Right renal cortex interstitium (tissue), 3 donors: Measurements from ENCODE around the gene ZBTB9. TPM values are rescaled to one million over a fixed set of nuclear protein-coding genes. Genes with fewer than 3 reads are reported as not detected.

Experiments used
- DNase-seq, 3 donors: peaks; one replicate each; pipeline ENCODE4 v3.0.0-alpha.2; 2013; ENCODE audit warnings: low read depth in 3 of 3, low spot score in 2 of 3
- polyA plus RNA-seq, 3 donors: library from polyadenylated mRNA; unstranded; fragments of 120-200 nt; gene quantifications; one replicate each; pipeline ENCODE4 v1.2.1, GENCODE V29; 2013; ENCODE audit not compliant: insufficient read length in 3 of 3

The ZBTB9 gene
- polyA plus RNA-seq, 3 donors = 16.3 to 17.9 (median 16.7) TPM

DNA sequence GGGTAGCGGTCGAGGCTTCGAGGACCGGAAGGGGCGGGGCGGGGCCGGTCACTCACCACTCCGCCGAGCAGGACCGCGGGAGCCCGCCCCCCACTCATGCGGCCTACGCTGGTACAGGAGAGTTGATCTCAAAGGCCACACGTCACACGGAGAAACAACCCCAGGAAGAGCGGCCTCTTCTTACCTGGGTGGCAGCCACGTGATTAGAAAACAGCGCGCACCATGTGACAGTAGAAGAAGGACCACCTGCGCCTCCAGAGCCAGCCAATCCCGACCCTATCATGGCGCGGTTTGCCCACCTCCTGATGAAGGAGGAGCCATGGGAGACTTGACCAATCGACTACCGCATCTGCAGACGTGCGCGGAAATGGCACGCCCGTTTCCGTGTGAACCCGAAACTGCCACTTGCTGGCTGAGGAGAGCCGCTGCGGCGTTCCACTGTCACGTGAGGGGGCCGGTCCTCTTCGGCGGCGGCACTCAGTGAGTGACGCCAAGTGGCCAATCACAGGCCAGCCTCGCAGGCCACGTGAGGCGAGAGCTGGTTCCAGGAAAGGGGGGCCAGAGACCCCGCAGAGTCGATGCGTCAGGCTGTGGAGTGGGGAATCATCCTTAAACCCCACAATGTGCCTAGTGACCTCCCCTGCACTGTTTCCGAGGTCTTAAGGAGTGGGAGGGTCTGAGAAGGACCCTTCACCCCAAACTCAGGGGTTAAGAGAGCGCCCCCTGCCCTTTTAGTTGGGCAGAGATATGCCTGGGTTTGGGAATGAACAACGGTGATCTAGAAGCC, 36.3 kb upstream of the ZBTB9 start, which contains the start of gene CUTA:
TSS of gene CUTA (minus strand) at position 205 of the 787 bp plus-strand sequence. CDS start at position 98, 107 bp downstream.
- peak; percentile 97 to 99 (median 98) for DNase-seq

DNA sequence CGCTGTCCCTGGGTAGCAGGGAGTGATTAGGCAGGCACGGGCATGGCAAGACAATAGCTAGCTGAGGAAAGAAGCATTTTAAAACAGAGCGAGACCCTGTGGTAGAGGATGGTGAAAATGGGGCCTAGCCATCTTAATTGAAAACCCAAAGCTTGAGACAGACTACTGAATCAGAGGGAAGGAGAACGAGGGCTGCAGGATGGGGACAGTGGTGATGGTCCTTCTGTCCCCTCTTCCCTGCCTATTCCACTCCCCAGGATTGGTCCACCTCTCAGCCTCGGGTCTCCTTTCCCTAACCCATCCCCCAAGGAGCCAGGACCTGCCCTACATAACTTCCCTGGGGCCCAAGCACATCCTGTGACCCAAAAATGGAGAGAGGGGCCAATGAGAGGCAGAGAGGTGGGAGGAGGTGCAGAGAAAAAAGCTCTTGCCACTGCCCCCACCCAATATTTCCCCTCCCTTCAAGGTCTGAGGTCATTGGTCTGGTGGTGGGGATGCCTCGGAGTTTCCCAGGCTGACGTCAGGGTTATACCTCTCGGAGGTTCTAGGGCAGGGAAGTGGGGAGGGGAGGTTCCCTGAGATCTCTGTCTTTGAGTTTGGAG, 35.6 kb upstream of the ZBTB9 start:
- DNase-seq = no peak

DNA sequence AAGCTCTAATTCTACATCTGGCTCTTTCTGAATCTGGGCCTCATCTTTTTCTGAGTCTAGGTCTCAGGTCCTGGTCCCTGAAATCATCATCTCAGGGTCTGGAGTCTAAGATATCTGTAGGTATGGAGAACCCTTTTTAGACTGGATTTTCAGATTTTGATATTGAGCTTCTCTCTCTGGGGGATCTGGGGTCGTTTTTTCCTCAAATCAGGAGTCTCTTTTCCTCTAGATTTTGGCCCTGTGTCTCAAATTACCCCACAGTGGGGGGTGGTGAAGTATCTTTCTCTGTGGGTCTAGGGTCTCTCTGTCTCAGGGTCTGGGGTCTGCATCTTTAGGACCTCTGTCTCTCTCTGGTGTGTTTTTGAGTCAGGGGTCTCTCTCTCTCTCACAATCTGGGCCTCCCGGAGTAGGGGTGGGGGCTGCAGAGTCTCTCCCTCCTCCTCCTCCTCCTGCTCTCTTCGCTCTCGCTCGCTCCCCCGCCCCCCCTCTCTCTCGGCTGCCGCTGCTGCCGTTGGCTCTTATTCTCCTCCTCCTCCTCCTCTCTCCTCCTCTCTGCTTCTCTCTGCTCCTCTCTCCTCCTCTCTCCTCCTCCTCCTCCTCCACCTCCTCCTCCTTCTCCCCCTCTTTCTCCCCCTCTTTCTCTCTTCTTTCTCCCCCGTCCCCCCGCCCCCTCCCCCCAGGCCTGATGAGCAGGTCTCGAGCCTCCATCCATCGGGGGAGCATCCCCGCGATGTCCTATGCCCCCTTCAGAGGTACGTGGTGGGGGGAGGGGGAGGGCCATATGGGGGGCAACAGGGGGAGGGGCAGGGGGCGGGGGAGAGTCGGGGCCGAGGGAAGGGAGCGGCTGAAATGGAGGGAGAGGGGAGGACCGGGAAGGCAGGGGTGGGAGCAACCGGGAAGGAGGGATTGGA, 34.5 kb upstream of the ZBTB9 start, which contains the start of gene SYNGAP1:
TSS of gene SYNGAP1 (plus strand) at position 486 of the 911 bp plus-strand sequence. CDS start at position 686, 200 bp downstream.
- no peak for DNase-seq

DNA sequence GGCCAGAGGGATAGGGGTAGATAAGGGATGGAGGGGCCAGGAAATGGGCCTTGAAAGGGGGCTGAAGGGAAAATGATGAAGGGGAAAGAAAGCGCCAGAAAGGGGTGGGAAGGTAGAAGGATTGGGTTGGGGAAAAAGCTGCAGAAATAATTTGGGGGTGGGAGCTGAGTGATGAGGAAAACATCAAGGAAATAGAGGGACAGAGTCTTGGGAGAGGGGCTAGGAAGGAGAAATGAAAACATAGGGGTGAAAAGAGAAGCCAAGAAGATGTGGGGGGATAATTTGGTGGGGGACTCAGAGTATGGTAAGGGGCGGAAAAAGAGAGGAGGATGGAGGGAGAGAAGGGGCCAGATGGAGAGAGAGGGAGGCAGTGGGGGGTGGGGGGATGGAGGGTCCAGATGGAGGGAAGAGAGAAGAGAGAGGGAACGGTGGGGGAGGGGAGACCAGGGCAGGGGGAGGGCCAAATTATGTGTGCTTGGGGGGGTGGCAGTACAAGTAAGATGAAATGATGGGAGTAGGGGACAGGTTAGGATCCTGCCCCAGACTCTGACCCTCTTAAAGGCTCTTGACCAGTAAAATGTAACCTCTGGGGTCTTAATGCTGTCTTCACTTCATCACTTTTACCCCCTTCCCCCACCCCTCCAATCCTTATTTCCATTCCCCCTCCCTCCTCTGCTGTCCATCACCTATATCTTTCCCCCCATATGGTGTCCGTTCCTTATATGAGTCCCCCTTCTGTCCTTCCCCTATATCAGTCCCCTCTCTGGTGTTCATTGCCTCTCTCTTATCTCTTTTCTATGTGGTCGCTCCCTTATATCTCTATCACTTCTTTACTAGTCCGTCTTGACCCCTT, 33.7 kb upstream of the ZBTB9 start:
- DNase-seq = no peak

DNA sequence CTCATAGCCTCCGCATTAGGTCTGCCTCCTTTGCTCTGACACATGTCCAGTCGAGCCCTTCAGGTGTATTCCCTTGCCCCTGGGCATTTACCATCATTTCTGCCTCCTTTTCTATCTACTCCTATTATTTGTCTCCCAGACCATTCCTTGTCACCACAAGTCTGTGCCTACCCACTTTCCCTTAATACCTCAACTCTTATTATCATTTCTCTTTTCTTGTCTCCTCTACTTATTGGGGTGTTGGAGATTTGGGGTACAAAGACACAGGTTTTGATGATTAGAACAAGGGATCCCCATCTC, 33.1 kb upstream of the ZBTB9 start:
- DNase-seq = no peak

DNA sequence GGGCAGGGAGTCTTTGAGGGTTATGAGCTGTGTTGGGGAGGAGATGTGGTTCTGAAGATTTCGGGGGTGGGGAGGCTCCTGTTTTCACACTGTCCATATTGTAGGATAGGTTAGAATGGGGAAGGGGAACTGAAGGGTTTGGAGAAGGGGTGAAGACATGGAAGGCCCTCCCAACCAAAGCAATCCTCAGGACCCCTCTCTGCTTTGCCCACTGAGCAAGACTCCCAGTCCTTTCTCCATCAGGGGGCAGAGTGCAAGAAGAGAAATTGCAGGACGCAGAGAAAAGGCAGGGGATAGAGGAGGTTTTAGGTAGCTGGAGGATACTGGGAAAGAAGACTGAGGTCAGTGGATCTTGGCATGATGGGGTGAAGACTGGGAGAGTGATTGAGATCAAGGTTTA, 30.6 kb upstream of the ZBTB9 start:
- no peak for DNase-seq

DNA sequence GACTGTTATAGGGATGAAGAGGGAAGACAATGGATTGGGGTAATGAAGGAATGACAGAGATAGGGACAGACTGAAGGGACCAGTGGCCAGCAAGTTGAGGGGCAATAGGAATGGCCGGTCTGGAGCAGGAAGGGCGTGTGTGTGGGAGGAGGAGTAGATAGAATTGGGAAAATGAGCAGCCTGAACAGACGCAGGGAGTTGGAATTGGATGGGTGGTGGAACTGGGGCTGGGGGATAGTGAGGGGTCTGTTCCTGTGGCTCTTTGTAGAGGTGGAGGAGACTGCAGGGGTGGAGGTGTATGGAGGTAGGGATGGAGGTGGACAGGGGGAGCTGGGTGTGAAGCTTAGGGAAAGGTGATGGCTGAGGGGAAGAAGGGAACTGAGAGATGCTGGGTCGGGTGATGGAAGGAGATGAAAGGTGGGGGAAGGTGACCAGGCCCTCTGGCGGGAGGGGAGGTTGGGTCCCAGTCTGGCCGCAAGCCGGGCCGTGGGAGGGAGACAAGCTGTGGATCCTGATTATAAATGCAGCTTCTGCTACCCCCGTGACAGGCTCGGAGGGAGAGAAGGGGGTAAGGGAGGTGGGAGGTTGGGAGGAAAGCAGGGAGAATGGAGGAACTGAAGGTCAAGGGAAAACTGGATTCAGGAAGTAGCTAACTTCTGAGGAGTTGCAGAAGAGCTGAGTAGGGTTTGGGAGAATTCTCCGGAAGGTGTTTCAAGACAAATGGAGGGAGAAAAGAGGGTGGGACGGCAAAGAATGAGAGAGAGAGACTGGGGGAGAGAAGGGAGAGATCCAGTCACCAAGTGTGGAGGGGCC, 29.3 kb upstream of the ZBTB9 start:
- DNase-seq = no peak

DNA sequence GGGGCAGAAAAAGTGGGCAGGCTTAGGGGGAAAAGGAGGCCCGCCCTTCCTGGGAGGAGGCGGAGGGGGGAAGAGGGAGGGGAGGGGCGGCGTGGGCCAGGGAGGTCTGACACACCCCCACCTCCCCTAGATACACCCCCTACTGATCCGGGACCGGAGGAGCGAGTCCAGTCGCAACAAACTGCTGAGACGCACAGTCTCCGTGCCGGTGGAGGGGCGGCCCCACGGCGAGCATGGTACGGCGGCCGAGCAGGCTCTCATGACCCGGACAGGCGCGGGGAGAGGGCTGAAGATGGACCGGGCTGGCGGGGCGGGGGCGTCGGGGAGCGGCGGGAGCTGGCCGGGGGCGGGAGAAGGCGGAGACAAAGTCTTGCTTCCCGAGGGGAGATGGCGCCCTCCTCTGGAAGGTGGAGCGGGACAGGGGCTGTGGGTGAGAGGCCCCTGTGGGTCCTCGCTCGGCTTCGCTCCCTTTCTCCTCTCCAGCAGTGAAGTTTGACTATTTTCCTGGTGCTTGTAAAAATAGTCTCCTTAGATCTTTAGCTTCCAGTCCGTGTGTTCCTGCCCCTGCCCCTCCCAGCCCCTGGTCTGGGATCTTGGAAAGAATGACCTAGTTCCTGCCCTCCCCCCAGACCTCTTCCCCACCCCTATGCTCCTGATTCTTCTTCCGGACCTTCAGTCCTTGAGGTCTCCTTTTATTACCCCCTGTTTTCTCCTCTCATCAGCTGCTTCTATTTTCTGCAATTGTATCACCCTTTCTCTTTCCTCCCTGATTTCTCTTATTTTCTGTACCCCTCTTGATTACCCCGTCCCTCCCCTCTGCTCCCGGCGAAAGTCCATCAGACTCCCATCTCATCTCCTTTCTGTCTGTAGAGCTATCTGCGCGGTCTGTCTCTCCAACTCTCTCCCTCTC, 28.5 kb upstream of the ZBTB9 start:
- DNase-seq = peak in 1 of 3 donors; percentile 59

DNA sequence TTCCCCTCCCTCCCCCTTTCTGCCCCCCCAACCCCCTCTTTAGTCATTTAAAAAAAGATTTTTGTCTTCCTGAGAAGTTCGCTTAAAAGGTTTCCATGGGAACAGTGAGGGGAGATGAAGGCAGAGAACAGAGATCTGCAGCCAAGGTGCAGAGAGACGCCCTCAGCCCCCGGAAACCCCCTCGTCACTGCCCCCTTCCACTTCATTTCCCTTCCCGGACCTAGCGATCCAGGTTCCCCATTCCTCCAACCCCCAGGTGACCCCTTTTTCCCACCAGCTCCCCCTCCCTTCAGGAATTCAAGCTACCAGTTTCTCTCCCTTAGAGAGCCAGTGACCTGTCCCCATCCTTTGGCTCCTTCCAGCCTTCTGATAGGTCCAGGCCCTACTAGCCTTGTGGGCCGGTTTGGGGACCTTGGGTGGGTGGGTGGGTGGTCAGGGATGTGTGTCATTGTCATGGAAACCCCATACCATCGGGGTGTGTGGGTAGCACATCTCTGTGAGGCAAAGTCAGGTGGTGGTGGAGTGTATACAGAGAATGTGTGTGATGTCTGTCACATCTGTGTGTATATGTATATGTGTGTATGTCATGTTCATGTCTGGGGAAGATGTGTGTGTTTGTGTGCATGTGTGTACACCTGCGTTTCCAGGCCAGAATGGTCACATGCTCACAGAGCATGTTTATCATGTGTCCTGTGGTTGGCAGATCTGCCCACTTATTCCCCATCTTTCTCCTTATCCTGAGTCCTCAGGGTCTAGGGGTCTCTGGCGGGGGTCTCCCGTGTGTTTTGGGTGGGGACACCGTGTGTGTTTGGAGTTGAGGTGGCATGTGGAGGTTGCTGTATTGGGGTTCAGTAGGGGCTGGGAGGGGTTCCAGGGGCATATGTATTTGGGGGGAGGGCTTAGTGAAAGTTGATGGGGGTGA, 27.5 kb upstream of the ZBTB9 start:
- no peak for DNase-seq

DNA sequence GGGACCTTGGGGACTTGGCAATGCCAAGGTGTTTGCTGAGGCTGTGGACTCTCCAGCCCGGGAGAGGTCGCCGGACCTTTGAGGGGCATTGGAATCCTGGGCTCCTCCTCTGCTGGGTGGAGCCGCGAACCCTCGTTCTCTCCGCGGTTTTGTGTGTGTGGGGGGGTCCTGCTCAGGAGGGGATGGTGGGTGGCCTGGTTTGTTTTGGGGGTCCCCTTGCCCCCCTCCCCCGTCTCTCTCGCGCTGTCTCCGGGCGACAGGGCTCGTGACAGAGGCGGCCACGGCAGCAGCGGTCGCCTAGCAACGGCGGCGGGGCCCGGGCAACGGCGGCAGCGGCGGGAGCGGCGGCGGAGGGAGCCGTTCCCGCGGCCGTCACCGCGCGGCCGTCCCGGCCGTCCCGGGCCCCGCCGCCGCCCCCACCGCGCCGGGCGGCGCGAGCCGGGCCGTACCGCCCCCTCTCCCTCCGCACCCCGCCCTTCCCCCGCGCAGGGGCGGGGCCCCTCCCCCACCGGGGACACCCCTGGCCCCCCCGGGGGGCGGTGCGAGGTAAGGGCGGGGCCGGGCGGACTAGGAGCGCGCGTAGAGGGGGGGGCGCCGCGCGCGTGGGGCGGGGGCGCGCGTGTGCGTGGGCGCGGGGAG, 26.7 kb upstream of the ZBTB9 start:
- no peak for DNase-seq

DNA sequence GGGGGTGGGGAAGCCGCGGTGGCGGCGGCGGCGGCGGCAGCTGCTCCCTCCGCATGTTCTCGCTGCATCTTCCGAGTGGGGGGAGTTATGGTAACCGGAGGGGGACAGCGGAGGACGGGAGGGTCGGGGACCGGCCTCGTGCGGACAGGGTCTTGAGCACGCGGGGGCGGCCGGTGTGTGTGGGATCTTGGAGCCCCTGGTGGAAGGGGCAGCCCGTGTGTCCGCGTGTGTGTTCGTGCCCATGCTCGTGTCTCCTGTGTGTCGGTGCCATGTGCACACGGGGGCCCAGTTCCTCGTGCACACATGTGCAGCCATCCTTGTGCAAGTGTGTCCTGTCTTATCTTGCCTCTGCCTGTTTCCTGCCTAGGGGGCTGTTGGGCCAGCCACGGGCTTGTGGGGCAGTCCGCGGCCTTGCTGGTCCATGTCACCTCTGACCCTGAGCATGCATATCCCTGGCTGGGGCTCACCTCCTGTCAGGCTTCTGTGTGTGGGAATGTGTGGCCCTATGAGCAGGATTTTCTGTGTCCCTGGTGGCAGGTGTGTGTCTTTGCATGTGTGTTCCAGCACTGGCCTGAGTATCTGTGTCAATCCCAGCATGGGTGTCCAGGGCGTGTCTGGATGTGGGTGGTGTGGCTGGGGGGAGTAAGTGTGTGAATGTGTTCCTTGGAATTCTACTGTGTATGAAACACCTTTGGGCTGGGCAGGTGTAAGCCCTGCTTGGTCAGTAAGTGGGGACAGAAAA, 26.0 kb upstream of the ZBTB9 start:
- DNase-seq = no peak

DNA sequence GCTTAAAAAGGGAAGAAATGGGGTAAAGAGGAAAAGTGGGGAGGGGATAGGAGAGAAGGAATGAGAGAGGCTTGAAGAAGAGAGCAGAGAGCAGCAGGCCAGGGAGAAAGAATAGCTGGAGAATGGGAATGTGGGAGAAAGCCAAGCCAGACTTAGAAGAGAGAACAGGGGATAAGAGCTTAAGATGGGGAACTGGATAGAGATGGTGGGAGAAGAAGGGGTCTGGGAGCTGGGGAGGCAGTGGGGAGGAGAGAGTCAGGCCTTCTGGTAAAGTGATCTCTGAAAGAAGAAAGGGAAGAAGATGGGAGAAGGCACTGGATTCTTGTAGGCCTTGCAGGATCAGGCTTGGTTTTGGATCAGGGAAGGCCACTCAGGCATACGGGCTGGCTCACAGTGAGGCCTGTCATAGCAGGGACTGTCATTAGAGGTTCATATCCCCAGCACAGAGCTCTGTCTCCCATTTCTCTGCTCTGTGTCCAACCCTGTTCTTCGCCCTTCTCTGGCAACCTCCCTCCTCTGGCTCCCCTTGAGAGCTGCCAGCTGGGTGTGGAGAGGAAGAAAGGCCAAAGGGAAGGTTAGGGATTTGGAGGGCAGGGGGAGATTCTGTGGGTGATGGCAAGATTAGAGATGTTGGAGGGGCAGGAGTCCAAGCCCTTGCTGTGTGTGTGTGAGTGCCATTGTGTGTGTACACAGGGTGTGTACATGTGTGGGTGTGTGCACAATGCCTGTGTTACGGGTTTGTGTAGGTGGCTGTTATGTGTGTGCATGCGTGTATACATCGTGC, 25.2 kb upstream of the ZBTB9 start:
- DNase-seq = no peak

DNA sequence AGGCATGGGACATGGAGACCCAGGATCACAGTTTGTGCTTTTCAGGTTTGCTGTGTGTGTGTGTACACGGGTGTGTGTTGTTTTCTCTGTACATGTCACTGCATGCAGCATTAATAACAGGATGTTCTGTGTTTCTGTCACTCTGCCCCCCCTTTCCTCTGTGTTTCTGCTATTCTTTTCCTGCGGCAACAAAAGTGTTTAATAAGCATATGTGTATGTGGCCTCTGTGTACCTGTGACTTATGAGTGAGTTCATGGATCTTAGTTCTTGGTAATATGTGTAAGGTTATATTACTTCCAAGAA, 24.7 kb upstream of the ZBTB9 start:
- no peak for DNase-seq

DNA sequence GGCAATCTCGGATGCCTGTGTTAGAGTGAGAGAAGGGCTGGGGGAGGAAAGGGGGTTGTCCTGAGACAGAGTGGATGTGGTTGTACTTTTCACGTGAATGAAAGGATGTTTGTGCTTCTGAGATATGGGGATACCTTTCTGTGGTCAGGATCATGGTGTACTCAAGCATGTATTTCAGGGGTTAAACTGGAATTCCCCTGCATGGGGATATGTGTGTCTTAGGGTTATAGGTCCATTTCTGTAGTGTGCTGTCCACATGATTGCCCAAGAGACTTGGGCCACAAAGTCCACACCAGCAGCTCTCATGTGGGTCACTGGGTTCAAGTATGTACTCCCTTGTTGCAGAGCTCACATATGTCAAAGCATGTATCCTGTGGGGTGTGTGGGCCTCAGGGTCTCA, 24.0 kb upstream of the ZBTB9 start:
- DNase-seq = no peak

DNA sequence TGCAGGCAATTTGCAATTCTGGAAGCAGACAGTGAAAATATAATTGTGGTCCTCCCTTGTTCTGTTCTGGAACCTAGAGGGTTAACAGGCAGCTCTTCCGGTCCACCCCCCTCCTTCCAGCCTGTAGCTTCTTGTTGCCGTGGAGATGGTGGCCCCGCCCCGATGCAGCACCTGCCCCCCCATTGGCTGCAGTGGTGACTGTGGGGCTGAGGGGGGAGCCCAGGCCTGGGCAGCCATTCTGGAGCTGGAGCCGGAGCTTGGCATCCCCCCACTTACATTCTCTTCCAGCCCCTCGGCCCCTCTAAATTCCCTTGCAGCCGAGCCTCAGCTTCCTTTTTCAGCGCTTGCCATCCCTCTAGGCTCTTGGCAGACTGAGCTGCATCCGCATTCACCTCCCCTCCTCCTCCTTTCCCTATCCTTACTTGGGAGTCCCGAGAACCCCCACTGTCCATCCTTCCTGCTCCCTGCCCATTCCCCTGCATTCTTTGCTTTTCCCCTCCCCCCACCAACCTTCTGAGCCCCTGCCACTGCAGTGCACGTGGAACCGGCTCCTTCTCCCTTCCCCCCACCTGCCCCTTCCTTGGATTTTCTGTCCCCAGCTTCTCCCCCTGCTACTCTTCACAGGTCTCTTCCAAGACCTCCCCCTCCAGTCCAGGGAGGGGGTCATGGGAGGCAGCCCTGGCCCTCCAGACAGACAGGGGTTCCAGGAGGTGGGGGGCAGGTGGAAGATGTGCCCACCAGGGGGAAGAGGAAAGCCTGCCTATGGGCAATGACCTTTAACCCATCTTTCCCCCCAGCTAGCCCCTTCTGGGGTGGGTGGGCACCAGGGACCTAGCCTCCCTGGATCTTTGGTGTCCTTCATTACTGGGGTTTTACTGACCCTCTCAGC, 23.1 kb upstream of the ZBTB9 start:
- no peak for DNase-seq
